Skeletal muscle tissue (tissue), 4 donors: ENCODE measurements around the gene TMEM114. TPM values are rescaled to one million over a fixed set of nuclear protein-coding genes. Genes with fewer than 3 reads are reported as not detected.

Experiments used
- H3K27ac ChIP-seq: one replicate; pipeline ENCODE4 v1.7.0; 2013; ENCODE audit warnings: mild to moderate bottlenecking, low read depth, low read length, inconsistent platforms
- H3K27me3 ChIP-seq, 3 donors: one replicate each; pipeline ENCODE4 v1.7.0; 2013; ENCODE audit warnings: low read length in 3 of 3; ENCODE audit not compliant: control insufficient read depth in 3 of 3, insufficient read depth in 3 of 3
- H3K36me3 ChIP-seq, 3 donors: one replicate each; pipeline ENCODE4 v1.7.0; 2013; ENCODE audit warnings: low read length in 3 of 3; ENCODE audit not compliant: control insufficient read depth in 3 of 3, insufficient read depth in 3 of 3
- H3K4me1 ChIP-seq, 3 donors: one replicate each; pipeline ENCODE4 v1.7.0; 2013; ENCODE audit warnings: low read length in 3 of 3, mild to moderate bottlenecking in 3 of 3; ENCODE audit not compliant: control insufficient read depth in 3 of 3, insufficient read depth in 3 of 3
- H3K4me3 ChIP-seq, 3 donors: one replicate each; pipeline ENCODE4 v1.7.0; 2013; ENCODE audit warnings: low read length in 3 of 3
- H3K9ac ChIP-seq, 3 donors: one replicate each; pipeline ENCODE4 v1.7.0; 2013; ENCODE audit warnings: low read length in 3 of 3, mild to moderate bottlenecking in 3 of 3, moderate library complexity in 2 of 3, low read depth in 1 of 3
- H3K9me3 ChIP-seq, 3 donors: one replicate each; pipeline ENCODE4 v1.7.0; 2013; ENCODE audit warnings: low read length in 3 of 3; ENCODE audit not compliant: control insufficient read depth in 3 of 3
- total RNA-seq: library from RNA; depleted of rRNA; stranded (reverse); fragments of >200 nt; gene quantifications from one replicate; pipeline ENCODE4 v1.2.3, GENCODE V29; 2014
- donor health status: Osteomylitis.

The TMEM114 gene
- total RNA-seq, 1 donor from 2014 or later, result not detected

DNA sequence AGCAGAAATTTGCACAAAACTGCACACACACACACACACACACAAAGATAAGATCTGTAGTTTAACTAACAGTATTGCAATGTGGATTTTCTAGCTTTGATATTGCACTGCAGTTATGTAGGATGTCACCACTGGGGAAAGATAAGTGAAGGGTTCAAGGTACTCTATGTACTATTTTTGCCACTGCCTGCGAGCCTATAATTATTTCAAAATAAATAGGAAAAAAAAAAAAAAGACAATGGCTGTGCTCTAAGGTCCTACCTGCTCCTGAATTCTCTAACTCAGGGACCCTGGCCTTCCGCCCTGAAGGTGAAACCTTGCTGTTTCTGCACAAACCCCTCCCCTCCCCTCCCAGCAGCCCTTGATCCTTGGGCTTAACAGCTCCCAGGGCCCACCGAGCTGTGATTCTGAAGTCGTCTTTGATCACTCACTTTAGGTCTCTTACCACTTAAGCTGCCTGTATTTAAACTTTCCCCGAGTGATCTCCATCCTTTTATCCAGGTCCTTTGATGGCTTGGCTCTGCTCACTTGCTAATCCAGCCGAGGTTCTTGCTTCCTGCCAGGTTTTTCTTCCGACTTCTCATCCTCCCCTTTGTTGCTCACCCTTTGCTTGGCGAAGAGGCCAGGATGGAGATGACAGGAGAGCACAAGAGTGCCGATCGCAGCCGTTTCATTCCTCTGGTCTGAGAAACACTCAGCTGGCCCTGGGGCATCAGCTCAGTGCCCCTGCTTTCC is 37.7 kb downstream of the TMEM114 start:
- Histone ChIP-seq H3K4me3 (no peak overlapping the region), H3K4me1 (no peaks in the 10 kb centered on the region), H3K27ac (no peak overlapping the region), H3K9me3 (no peaks in the 10 kb centered on the region), H3K27me3 (peaks cover 13 to 31% (median 25%) of the 10 kb centered on the region in 3 donors), H3K9ac (no peak overlapping the region), H3K36me3 (no peaks in the 10 kb centered on the region)

DNA sequence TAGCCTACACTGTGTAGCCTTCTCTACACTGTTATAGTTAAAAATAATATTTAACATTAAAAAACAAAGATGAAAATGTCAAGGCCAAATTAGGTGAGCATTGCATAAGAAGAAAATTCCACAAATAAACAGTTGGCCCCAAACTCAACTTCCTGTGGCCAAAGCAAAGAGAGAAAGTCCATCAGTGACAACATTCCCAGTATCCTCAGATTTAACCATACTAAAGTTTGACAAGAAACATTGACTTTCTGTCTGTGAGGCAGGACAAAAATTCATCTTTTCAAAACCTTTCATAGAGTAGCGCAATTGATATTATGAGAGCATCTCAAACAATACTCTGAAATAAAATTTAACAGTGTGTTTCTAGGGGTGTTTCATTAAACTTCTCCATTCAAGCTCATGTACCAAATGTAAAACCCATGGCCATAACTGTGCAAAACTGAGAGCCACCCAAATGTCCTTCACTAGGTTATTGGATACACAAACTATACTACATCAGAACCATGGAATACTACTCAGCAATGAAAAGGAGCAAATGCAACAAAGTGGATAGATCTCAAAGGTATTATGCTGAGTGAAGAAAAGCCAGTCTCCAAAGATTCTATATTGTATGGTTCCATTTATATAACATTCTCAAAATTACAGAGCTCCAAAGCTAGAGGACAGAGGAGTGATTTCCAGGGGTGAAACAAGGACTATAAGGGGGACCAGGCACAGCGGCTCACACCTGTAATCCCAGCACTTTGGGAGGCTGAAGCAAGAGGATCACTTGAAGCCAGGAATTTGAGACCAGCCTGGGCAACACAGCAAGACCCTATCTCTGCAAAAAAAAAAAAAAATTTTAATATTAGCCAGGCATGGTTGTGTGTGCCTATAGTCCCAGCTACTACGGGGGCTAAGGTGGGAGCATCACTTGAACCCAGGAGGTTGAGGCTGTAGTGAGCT is 38.7 kb downstream of the TMEM114 start:
- Histone ChIP-seq H3K4me3 (no peak overlapping the region), H3K27me3 (peaks cover 8 to 24% (median 22%) of the 10 kb centered on the region in 3 donors), H3K9ac (no peak overlapping the region), H3K36me3 (no peaks in the 10 kb centered on the region), H3K9me3 (no peaks in the 10 kb centered on the region), H3K27ac (no peak overlapping the region), H3K4me1 (no peaks in the 10 kb centered on the region)

DNA sequence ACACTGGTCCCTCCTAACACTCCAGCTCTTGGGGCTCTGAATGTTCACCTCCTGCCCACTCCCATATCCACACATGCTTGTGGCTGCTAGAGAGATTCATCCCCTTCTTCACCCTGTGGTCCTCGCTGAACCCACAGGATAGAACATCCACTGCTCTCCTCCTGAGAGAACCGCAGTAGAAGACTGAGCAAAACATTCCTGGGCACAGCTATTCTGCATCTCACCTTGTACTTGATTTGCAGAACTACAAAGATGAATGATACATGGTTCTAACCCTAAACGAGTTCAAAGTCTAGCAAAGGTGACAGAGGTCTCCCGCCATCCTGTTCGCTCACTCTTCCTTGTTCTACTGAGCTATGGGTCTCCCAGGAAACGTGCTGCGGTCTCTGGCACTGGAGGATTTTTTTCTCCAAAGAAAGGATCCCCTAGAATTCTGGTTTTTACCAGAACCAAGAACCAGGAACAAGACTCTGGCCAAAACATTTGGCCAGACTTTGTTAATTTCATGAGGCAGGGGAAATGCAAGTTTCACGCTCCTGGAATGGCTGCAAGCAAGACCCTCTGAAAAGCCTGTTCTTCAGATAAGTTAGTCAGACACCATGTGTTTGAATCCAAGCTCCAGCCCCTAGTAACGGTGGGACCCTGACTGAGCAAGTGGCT is 39.5 kb downstream of the TMEM114 start:
- Histone ChIP-seq H3K9ac (no peak overlapping the region), H3K9me3 (no peaks in the 10 kb centered on the region), H3K4me1 (no peaks in the 10 kb centered on the region), H3K36me3 (no peaks in the 10 kb centered on the region), H3K27ac (no peak overlapping the region), H3K4me3 (no peak overlapping the region), H3K27me3 (peaks cover 4 to 20% (median 20%) of the 10 kb centered on the region in 3 donors)

DNA sequence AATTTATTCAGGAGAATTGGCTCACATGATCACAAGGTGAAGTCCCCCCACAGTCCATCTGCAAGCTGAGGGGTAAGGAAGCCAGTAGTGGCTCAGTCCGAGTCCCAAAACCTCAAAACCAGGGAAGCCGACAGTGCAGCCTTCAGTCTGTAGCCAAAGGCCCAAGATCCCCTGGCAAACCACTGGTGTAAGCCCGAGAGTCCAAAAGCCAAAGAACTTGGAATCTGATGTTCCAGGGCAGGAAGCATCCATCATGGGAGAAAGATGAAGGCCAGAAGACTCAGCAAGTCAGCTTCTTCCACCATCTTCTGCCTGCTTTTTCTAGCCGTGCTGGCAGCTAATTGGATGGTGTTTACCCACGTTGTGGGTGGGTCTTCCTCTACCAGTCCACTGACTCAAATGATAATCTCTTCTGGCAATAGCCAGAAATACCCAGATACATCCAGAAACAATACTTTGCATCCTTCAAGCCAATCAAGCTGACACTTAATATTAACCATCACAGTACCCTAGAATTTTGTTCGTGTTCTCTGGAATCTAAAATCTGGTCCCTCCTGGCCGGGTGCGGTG is 40.4 kb downstream of the TMEM114 start:
- Histone ChIP-seq H3K9me3 (no peaks in the 10 kb centered on the region), H3K27me3 (peaks cover 0 to 13% (median 13%) of the 10 kb centered on the region in 3 donors), H3K36me3 (no peaks in the 10 kb centered on the region), H3K4me3 (no peak overlapping the region), H3K27ac (no peak overlapping the region), H3K4me1 (no peaks in the 10 kb centered on the region), H3K9ac (no peak overlapping the region)

DNA sequence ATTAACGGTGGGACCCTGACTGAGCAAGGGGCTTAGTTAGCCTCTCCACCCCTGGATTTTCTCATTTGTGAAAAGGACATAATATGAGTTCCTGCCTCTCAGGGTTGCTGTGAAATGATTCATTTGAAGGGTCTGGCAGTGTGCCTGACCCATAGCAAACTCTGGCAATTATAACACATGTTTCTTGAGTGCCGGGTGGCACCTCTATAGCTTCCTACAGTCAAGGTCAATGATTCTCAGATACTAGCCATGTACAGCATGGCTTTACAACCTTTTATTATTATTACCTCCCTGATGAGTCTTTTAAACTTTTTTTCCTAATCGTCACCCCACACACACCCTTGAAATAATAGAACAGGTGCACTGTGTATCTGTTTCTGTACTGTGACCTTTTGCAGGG is 42.1 kb downstream of the TMEM114 start:
- H3K4me3 ChIP-seq, result no peak overlapping the region
- H3K9me3 ChIP-seq, result no peaks in the 10 kb centered on the region
- H3K36me3 ChIP-seq, result no peaks in the 10 kb centered on the region
- no peak overlapping the region for H3K27ac ChIP-seq
- no peak overlapping the region for H3K9ac ChIP-seq
- H3K27me3 ChIP-seq, result peaks cover 0 to 8% (median 7%) of the 10 kb centered on the region in 3 donors
- no peaks in the 10 kb centered on the region for H3K4me1 ChIP-seq

GRCh38 chr16:8547762-8548161 is 42.5 kb downstream of the TMEM114 start:
- no peaks in the 10 kb centered on the region for H3K36me3 ChIP-seq
- no peaks in the 10 kb centered on the region for H3K4me1 ChIP-seq
- no peaks in the 10 kb centered on the region for H3K9me3 ChIP-seq
- H3K4me3 ChIP-seq, result no peak overlapping the region
- peaks cover 0 to 4% (median 4%) of the 10 kb centered on the region in 3 donors for H3K27me3 ChIP-seq
- no peak overlapping the region for H3K9ac ChIP-seq
- no peak overlapping the region for H3K27ac ChIP-seq

- H3K27ac ChIP-seq, result no peak overlapping the region
- peaks cover 0 to 3% (median 0%) of the 10 kb centered on the region in 3 donors for H3K27me3 ChIP-seq
- no peak overlapping the region for H3K9ac ChIP-seq
- H3K4me1 ChIP-seq, result no peaks in the 10 kb centered on the region
- H3K36me3 ChIP-seq, result no peaks in the 10 kb centered on the region
- no peak overlapping the region for H3K4me3 ChIP-seq
- H3K9me3 ChIP-seq, result no peaks in the 10 kb centered on the region
Observed at GRCh38 chr16:8544406-8544805, 45.9 kb downstream of the TMEM114 start.

DNA sequence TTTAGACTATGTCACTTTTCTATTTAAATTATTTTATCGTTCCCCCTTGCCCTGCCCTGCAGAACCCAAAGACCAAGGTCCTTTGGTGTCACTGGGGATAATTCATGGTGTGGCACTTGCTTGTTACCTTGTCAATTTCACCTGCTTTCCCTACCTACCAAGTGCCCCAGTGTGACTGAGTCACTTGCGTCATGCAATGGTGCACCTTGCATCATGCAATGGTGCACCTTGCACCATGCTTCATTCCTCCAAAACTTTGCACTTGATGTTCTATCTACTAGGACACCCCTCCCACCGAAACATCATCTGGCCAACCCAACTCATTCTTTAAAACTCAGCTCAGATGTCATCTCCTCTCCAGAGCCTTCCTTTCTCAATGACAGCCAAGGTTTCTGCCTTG is 47.1 kb downstream of the TMEM114 start:
- H3K9ac ChIP-seq, result no peak overlapping the region
- H3K4me1 ChIP-seq, result no peaks in the 10 kb centered on the region
- H3K27ac ChIP-seq, result no peak overlapping the region
- peaks cover 0 to 4% (median 0%) of the 10 kb centered on the region in 3 donors for H3K27me3 ChIP-seq
- no peaks in the 10 kb centered on the region for H3K36me3 ChIP-seq
- no peaks in the 10 kb centered on the region for H3K9me3 ChIP-seq
- H3K4me3 ChIP-seq, result no peak overlapping the region

GRCh38 chr16:8542393-8542792 is 47.9 kb downstream of the TMEM114 start:
- Histone ChIP-seq H3K27ac (no peak overlapping the region), H3K36me3 (no peaks in the 10 kb centered on the region), H3K27me3 (peaks cover 0 to 4% (median 0%) of the 10 kb centered on the region in 3 donors)

More at GRCh38 chr16:8542393-8542792, 47.9 kb downstream of the TMEM114 start:
- no peaks in the 10 kb centered on the region for H3K4me1 ChIP-seq
- H3K4me3 ChIP-seq, result no peak overlapping the region
- H3K9me3 ChIP-seq, result no peaks in the 10 kb centered on the region
- H3K9ac ChIP-seq, result no peak overlapping the region
